ENCODE results near the gene ATP6V1G2.

Gene ATP6V1G2

DNA sequence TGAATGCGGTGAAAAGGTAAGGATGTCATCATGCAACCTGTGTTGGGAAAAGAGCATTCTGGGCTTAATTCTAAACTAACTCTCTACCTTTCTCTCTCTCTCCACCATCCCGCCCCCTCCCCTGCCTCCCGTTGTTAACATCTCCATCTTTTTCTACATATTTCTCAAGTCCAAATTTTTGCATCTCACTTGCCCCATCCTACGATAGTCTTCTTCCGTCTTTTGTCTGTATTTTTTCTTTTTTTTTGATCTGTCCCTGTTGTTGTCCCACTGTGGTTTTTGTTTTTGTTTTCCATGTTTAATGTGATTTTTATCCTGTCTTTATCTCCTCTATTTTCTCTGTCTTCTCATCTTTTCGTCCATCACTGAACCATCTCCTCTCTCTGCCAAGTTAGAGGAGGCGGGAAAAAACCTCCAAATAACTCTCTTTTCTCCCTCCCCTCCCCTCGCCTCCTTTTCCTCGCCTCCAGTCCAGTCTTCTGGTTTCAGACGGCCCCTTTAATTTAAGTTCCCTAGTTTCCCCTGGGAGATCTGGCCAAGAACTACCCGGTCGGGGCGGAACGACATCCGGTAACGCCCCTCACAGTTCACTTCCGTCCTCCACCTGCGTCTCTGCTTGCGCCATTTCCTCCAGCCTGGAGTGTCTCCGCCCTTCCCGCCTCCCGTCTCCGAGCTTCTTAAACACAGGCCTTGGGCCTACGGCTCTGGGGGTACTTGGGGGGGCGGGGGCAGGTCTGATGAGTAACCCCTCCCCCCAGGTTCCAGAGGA, 734 bp upstream of the ATP6V1G2 start, which contains the start of gene NFKBIL1:
TSS of gene NFKBIL1 (plus strand) at position 651 of the 769 bp plus-strand sequence. CDS start at position 738, 87 bp downstream.
- peak; percentile 95 for DNase-seq

GRCh38 chr6:31545291-31545690, 1.1 kb downstream of the ATP6V1G2 start:
- no peak for DNase-seq

GRCh38 chr6:31544676-31545075, 1.7 kb downstream of the ATP6V1G2 start:
- no peak for DNase-seq

GRCh38 chr6:31543639-31544038, 2.8 kb downstream of the ATP6V1G2 start:
- DNase-seq, result no peak

DNA sequence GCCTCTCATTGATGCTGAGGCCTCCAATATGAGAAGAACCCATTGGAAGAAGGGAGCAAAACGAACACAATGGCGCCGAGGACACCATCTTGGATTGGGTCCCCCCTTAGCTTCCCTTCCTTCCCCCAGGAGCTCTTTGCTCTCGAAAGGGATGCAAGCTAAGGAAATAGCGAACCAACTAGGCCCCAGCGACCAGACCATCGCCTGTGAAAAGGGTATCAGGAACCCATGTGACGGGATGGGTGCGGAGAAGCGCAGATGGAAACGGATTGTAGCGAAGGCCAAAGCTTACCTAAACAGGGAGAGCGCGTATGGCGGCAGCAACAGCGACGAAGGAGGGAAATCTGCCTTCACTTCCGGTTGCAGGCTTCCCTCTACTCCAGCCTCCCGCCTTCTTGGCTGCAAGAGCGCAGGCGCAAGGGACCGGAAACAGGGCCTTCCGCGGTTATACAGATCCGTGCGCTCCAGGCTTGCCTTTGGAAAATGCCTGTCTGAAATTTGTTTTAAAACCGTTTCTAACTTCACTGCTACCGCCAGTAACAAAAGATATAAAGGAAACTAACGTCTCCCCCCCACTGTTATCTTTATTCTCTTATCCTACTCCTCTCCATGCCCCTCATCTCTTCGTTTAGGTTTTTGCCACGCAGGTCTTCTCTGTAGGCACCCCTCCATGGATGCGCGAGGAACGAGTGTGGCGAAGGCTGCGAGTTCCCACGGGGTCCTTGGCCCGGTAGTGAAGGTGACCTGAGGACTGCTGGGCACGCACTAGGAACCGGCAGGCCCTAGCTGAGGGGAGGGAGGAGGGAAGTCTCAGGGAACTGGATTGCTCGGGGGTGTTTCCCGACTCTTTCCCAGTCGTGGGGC, 4.5 kb downstream of the ATP6V1G2 start, which contains the start of gene DDX39B:
TSS of gene DDX39B (minus strand) at position 346 of the 864 bp plus-strand sequence. CDS start 1,471 bp downstream, outside the sequence.
- peak; percentile 95 for DNase-seq

GRCh38 chr6:31541059-31541657, 5.2 kb downstream of the ATP6V1G2 start:
- DNase-seq, result peak; percentile 75

DNA sequence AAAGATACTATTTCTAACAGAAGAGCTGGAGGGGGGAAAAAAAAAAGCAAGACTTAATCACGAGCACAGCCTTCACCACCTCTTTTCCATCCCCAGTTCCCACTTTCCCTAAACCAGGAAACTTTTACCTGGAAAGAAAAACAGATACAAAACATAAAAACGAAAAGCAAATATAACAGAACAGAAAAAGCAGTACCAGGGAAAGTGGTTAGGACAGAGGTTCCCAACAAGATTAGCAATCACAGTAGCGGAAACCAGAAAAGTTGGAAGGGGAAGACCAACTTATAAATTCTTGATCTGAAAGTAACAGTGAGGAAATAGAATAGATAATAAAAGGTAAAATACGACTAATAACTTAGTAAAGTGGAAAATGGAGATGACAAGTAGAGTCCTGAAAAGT, 5.8 kb downstream of the ATP6V1G2 start:
- DNase-seq, result no peak

DNA sequence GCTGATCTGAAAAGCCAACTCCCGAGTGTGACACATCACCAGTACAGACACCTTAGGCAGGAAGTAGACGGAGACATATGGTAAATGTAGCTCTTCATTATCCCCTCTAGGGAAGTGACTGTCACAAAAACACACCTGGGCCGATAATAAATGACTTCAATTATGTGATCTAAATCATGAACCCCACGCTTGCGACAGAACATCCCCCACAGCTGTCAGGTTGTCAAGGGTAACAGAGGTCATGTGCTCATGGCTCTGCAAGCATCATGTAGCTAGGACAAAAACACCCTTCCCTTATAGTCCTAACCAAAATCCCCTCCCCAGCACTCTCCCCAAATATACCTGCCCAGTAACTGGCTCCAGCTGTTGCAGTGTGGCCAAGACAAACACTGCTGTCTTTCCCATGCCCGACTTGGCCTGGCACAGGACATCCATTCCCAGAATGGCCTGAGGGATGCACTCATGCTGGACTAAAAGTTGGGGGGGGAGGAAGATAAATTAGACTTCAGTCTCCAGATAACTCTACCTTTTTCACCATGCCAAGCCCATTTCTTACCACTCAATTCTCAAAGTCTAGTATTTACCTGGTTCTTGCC, 7.5 kb downstream of the ATP6V1G2 start:
- DNase-seq, result no peak

DNA sequence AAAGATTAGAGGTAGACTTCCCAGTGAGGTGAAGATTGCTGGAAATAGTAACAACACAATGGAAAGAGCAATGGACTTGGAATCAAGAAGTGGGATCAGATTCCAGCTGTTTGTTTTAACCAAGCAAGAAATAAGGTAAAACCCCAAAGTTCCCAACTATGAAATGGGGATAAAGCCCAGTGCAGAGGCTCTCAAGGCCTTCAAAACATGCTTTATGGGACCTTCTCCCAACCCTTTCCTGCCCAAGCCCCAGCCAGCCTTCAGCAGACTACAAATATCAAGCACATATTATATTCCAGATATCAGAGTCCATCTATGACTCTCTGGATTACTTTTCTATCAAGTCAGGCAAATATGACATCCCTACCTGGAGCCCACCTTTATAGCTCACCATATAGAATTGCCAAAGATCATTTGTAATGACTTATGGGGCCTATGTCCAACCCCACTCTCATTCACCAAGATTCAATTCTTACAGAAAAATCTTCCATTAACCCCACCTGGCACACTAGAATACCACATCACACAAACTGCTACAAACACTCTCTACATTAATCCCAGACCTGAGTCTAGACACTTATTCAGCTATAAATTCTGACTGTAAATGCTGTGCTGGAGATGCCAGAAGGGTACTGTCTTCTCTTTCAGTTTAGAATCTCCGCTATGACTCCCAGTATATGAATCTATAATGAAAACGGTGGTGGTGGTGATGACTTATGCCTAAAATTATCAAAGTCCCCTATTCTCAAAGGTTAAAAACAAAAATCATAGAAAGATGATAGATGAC, 10.7 kb downstream of the ATP6V1G2 start:
- DNase-seq, result no peak

DNA sequence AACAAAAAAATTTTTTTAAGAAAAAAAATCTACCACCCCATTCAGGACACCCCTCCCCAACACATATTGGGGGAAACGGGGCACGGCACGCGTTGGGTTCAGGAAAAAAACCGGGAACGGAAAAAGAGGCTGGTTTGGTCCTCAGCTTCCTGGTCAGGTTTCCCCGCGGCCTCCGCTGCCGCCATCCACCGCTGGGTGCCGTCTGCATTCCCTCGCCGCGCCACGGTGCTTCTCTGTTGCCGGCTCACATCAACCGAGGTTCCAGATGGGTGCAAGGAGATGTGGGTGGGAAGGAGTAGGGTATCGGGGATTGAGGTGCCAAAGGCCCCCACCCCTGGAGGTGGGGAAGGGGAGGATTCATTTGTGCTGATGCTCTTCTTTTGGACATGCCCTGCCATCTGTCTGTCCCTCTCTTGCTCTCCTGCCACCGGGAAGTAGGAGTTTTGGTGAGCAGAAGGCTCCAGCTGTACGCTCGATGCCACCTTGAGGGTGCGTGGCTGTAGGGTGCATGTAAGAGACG, 11.8 kb downstream of the ATP6V1G2 start:
- DNase-seq, result no peak

GRCh38 chr6:31534011-31534410, 12.4 kb downstream of the ATP6V1G2 start:
- no peak for DNase-seq

DNA sequence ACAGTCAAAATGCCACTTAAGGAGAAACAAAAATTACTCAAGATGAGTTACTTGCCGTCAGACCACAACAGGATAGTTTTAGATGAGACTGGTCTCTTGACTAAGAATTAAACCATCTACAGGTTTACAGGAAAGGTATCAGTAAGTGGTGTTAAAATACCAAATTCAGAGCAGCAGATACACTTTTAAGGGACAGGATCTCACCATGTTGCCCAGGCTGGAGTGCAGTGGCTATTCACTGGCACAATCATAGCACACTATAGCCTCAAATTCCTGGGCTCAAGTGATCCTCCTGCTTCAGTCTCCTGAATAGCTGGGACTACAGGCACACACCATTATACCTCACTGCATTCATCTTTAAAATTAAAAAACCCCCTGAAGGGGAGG, 13.0 kb downstream of the ATP6V1G2 start:
- no peak for DNase-seq

- no peak for DNase-seq
Measured at GRCh38 chr6:31532644-31533454, 13.6 kb downstream of the ATP6V1G2 start.

- DNase-seq, result no peak
Measured at GRCh38 chr6:31531771-31532643, 14.4 kb downstream of the ATP6V1G2 start.

GRCh38 chr6:31531162-31531561, 15.2 kb downstream of the ATP6V1G2 start:
- DNase-seq, result no peak

GRCh38 chr6:31530659-31531058, 15.7 kb downstream of the ATP6V1G2 start:
- no peak for DNase-seq

- no peak for DNase-seq
Measured at GRCh38 chr6:31529329-31530150, 16.9 kb downstream of the ATP6V1G2 start.

DNA sequence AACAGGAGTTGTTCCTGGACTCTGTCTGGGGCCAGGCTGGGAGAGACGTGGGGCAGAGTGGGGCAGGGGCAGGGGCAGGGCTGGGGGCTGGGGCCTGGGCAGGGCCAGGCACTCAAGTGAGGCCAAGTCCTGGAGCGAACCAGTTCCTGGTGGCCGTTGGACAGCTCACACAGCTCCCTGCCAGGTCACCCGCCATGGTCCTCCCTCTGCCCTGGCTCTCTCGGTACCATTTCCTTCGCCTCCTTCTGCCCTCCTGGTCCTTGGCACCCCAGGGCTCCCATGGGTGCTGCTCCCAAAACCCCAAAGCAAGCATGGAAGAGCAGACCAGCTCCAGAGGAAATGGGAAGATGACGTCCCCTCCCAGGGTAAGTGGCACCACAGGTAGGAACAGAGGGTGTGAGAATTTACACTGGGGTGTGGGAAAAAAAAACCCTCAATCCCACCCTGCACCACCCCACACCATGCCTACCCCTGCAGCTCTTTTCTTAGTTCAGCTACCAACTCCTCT, 17.5 kb downstream of the ATP6V1G2 start, which contains the start of gene MCCD1:
TSS of gene MCCD1 (plus strand) at position 142 of the 508 bp plus-strand sequence. CDS start at position 195, 53 bp downstream.
- no peak for DNase-seq

Measured in activated CD4-positive, alpha-beta T cell treated with anti-CD3 and anti-CD28 coated beads for 48 hours (primary cell).